GM18861 (cell line): ENCODE results near the gene RADIL.
"Not testable (repeated sequence)": the region's sequence is repeated elsewhere in the genome, so short reads cannot be mapped to it uniquely, and the experiment has no call there.

Experiments
- ATAC-seq: cut with Tn5 transposase; IDR thresholded peaks from one replicate; pipeline ENCODE4 v1.9.1; 2021; ENCODE audit not compliant: unreplicated experiment

Gene RADIL

GRCh38 chr7:4794171-4794570, 89.3 kb downstream of the RADIL start:
- not testable (repeated sequence) for ATAC-seq

DNA sequence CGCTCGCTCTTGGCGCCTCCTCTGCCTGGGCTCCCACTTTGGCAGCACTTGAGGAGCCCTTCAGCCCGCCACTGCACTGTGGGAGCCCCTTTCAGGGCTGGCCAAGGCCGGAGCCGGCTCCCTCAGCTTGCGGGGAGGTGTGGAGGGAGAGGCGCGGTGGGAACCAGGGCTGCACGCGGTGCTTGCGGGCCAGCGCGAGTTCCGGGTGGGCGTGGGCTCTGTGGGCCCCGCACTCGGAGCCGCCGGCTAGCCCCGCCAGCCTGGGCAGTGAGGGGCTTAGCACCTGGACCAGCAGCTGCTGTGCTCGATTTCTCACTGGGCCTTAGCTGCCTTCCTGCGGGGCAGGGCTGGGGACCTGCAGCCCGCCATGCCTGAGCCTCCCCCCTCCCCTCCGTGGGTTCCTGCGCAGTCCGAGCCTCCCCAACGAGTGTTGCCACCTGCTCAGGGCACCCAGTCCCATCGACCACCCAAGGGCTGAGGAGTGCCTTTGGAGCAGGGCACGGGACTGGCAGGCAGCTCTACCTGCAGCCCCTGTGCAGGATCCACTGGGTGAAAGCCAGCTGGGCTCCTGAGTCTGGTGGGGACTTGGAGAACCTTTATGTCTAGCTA, 90.0 kb downstream of the RADIL start:
- not testable (repeated sequence) for ATAC-seq

DNA sequence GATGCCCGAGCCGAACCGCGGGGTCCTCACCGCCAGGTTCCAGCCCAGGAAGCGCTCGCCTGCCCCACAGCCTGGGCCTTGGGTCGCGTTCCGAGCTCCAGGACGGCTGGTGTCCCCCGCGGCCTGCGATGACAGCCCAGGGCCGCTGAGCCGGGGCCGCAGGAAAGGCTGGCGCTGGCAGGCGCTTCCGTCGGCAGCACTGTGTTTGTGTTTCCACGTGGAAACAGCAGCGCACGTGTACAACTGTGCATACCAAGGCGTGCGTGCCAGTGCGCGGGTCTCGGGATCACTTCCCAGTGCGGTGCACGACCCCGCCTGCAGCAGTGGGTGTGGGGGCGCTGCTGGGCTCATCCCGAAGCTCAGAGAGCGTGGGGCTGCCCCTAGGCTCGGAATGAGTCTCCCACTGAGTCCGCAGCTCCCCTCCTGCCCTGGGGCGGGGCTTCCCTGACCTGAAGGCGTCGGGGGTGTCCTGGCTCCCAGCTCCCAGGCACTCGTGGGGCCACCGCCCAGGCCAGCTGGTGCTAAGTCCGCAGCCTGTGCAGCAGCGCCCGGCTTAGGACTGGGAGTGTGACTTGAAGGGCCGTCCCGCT, 90.9 kb downstream of the RADIL start:
- peak; percentile 27 for ATAC-seq

DNA sequence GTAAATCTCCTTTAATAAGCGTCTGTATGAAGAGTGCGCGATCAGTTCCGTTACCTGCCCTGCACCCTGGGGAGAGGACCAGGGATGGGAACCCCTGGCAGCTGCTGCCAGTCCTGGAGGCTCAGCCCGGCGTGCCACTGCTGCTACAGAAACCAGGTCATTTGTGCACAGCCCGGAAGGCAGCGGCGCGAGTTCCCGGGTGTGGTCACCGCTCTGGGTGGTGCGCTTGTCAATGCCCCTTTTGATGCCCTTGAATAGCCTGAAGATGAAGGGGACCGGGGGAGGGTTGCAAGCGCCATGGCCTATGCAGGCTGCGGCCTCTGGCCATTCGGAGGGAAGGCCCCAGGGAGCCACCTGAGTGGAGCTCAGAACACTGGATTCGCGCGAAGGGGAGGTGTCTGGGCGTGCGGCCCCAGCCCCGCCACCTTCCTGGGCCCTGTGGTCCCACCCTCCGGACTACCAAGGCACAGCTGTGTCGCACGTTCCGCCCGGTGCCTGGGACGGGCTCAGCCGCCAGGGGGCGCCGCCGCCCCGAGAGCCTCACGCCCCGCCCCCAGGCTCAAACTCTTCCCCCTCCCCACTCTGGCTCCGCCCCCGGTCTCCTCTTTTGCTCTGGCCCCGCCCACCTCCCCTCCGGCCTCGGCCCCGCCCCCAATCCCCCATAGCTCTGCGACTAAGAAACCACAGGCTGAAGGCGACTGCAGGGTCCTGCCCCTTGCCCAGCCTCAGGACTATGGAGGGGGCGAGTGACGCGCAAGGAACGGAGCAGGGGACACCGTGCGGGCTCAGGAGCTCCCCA, 91.6 kb downstream of the RADIL start:
- ATAC-seq: peak; percentile 41

DNA sequence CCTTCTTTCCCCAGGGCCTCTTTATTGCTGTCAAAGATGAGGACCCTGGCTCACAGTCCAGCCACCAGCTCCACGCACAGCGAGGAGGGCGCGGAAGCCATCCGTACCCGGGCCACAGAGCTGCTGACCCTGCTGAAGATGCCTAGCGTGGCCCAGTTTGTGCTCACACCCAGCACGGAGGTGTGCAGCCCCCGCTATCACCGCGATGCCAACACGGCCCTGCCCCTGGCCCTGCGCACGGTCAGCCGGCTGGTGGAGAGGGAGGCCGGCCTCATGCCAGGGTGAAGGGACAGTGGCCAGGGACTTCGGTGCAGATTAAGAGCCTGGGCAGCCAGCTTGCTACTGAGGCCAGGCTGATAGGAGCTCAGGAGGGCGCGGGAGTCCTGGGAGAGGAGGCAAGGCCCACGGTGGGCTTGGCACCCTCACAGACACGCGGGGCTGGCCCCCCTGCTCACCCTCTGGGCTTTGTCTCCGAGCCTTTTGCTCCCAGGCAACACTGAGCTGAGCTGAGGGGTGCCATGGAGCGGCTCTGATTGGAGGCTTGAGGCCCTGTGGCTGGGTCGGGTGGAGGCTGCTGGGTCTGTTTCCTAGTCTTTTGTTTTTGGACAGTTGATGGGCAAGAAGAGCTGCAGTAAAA, 92.3 kb downstream of the RADIL start:
- no peak for ATAC-seq

- ATAC-seq: no peak
Measured at GRCh38 chr7:4790516-4790991, 93.0 kb downstream of the RADIL start.

GRCh38 chr7:4790078-4790465, 93.4 kb downstream of the RADIL start:
- ATAC-seq: no peak

- no peak for ATAC-seq
Measured at GRCh38 chr7:4789194-4790077, 94.1 kb downstream of the RADIL start.

DNA sequence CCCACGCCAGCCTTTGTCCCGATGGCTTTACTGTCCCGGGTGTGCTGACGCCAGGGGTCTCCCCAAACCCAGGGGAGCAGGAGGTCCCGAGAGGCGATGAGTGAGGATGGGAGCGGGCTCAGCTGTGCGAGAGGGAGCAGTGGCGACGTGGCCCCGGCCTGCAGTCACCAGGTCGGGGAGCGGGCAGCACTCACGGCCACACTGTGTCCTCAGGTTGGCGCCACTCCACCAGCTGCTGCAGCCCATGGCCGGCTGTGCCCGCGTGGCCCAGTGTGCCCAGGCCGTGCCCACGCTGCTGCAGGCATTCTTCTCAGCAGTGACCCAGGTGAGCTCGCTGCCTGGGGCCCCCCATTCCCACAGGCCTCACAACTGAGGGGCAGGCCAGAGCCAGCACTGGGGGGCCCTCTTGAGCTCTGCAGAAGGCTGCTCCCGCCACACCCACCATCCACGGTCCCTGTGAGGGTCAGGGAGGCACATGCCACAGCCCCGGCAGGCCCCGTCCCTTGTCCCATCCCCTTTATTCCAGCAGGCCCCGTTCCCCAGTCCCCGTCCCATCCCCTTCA, 94.8 kb downstream of the RADIL start:
- no peak for ATAC-seq

DNA sequence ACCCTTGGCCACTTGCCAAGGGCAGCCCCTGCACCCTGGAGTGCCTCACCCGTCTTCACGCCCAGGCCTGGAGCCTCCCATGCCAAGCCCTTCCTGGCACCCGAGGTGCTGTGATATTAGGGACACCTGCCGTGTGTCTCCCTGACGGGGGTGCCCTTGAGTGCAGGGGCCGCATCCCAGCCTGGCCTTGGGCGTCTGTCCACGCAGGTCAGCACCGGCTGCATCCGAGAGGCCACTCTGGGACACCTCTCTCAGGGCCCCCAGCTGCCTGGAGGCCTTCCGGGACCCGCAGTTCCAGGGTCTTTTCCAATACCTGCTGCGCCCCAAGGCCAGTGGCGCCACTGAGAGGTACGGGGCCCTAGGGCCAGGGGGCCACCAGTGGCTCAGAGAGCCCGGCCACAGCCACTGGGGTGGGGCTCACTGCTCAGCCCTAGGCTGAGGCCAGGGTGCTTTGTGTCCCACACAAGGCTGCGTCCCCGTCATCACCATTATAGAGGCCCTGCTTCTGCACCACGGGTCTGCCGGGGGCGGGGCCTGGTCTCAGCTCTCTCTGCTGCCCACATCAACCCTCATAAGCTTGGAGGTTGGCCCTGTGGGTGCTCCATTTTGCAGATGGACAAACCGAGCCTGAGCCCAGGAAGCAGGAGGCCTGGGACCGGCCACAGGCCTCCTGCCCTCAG, 95.4 kb downstream of the RADIL start:
- ATAC-seq: no peak

DNA sequence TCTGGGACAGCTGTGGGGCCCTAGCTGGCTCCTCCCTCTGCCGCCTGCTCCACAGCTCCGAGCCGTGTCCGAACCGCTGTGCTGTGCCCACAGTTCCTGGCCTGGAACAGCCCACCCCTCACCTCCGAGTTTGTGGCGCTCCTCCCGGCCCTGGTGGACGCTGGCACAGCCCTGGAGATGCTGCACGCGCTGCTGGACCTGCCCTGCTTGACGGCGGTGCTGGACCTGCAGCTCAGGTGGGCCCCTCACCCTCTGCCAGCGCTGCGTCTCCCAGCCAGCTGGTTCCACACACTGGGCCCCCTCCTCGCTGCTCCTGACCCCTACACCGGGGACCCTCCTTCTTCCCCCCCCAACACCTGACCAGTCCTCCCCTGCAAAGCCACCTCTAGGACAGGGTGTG, 96.0 kb downstream of the RADIL start:
- no peak for ATAC-seq

DNA sequence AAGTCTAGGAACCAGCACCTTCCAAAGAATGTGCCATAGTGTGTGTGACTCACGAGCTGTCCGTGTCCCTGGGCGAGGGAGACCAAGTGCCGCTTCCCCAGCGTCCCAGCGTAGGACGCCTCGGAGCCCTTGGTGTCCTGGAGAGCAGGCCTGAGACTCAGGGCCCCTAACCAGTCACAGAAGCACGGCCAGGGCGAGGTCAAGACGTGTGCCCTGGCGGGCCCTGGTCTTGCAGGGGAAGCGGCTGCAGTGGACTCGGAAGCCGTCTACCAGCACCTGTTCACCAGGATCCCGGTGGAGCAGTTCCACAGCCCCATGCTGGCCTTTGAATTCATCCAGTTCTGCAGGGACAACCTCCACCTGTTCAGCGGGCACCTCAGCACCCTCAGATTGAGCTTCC, 97.5 kb downstream of the RADIL start:
- ATAC-seq: no peak

GRCh38 chr7:4785371-4785770, 98.1 kb downstream of the RADIL start:
- ATAC-seq: no peak

GRCh38 chr7:4784799-4785198, 98.7 kb downstream of the RADIL start:
- ATAC-seq: no peak

- ATAC-seq: no peak
Measured at GRCh38 chr7:4783762-4784351, 99.7 kb downstream of the RADIL start.

- ATAC-seq: no peak
Measured at GRCh38 chr7:4783292-4783652, 100.2 kb downstream of the RADIL start.

- ATAC-seq: no peak
Measured at GRCh38 chr7:4782333-4783291, 100.9 kb downstream of the RADIL start.

GRCh38 chr7:4781366-4782069, 102.0 kb downstream of the RADIL start:
- ATAC-seq: no peak
